PC-9 (cell line): ENCODE data around the gene CNTLN. TPM values are rescaled to one million over a fixed set of nuclear protein-coding genes. Genes with fewer than 3 reads are reported as not detected.

ENCODE experiments used
- BruUV-seq: library from RNA; stranded (reverse); fragments of 400-500 nt; replicated peaks from 2 replicates; lab custom pipeline; 2021; lab: Mats Ljungman, UMichigan
- CTCF ChIA-PET: fragments of 300-600 bp; sonication (Branson Sonifier 250); formaldehyde crosslinking; loops from one replicate; lab custom pipeline; 2022; ENCODE audit warnings: antibody characterized with exemption; lab: Charles Lee
- POLR2A ChIA-PET: fragments of 300-600 bp; sonication (Branson Sonifier 250); formaldehyde crosslinking; loops from one replicate; lab custom pipeline; 2022; ENCODE audit warnings: antibody characterized with exemption; ENCODE audit not compliant: unreplicated experiment; lab: Charles Lee
- DNase-seq, 2 experiments: peaks; one replicate each; pipeline versions ENCODE4 v3.0.0 to v3.0.0-alpha.2; 2015 to 2022; ENCODE audit warnings: mixed read lengths in 1 of 2
- H2AFZ ChIP-seq: fragments of 200-600 bp; sonication (generic); 2 replicates; pipeline ENCODE4 v1.8.1; 2017; ENCODE audit warnings: antibody characterized with exemption
- H3F3A ChIP-seq: fragments of 200-600 bp; sonication (generic); 2 replicates; pipeline ENCODE4 v1.8.1; 2017; ENCODE audit warnings: antibody characterized with exemption, mild to moderate bottlenecking, low read depth; ENCODE audit not compliant: insufficient read depth
- H3K27ac ChIP-seq: fragments of 200-600 bp; sonication (generic); 2 replicates; pipeline ENCODE4 v1.6.1; 2016; ENCODE audit warnings: mixed run types
- H3K27me3 ChIP-seq: fragments of 200-600 bp; sonication (generic); 2 replicates; pipeline ENCODE4 v1.6.1; 2016; ENCODE audit warnings: low read depth, mixed run types; ENCODE audit not compliant: insufficient read depth
- H3K36me3 ChIP-seq: fragments of 200-600 bp; sonication (generic); 2 replicates; pipeline ENCODE4 v1.6.1; 2016; ENCODE audit warnings: low read depth, mixed run types
- H3K4me1 ChIP-seq: fragments of 200-600 bp; sonication (generic); replicated peaks from 2 replicates; pipeline ENCODE4 v1.6.1; 2016; ENCODE audit warnings: mixed run types; ENCODE audit not compliant: insufficient read depth
- H3K4me2 ChIP-seq: fragments of 200-600 bp; sonication (generic); 2 replicates; pipeline ENCODE4 v1.6.1; 2017; ENCODE audit warnings: mixed run types
- H3K4me3 ChIP-seq: fragments of 200-600 bp; sonication (generic); 2 replicates; pipeline ENCODE4 v1.6.1; 2016; ENCODE audit warnings: mixed run types
- H3K79me2 ChIP-seq: fragments of 200-600 bp; sonication (generic); 2 replicates; pipeline ENCODE4 v1.6.1; 2017; ENCODE audit warnings: low read depth, mixed run types
- H3K9me2 ChIP-seq: fragments of 200-600 bp; sonication (generic); 2 replicates; pipeline ENCODE4 v1.8.1; 2017; ENCODE audit warnings: mild to moderate bottlenecking; ENCODE audit not compliant: insufficient read depth
- H3K9me3 ChIP-seq: fragments of 200-600 bp; sonication (generic); 2 replicates; pipeline ENCODE4 v1.8.1; 2016; ENCODE audit warnings: low read depth; ENCODE audit not compliant: insufficient read depth
- H4K20me1 ChIP-seq: fragments of 200-600 bp; sonication (generic); 2 replicates; pipeline ENCODE4 v1.8.1; 2017; ENCODE audit not compliant: insufficient read depth
- EZH2 ChIP-seq: fragments of 200-600 bp; sonication (generic); IDR thresholded peaks from 2 replicates; pipeline ENCODE4 v1.8.0; 2017; ENCODE audit warnings: antibody characterized with exemption, low read depth
- intact Hi-C: fragments of 100-400 bp; cut with micrococcal nuclease; formaldehyde crosslinking; loops from one replicate; pipeline ENCODE4 v1.10.0; 2022; ENCODE audit not compliant: unreplicated experiment
- total RNA-seq: library from RNA; stranded (reverse); gene quantifications from 2 replicates; pipeline ENCODE4 v1.2.3, GENCODE V29; 2021
- TF ChIP-seq, protein P1 (sequence below): fragments of 200-600 bp; sonication (generic); conservative IDR thresholded peaks from 2 replicates; pipeline ENCODE4 v1.6.1; 2017; ENCODE audit warnings: mixed run types, antibody characterized with exemption, mild to moderate bottlenecking, moderate library complexity

CNTLN gene
- total RNA-seq, 1 experiment from 2014 or later = 3.6 TPM

DNA sequence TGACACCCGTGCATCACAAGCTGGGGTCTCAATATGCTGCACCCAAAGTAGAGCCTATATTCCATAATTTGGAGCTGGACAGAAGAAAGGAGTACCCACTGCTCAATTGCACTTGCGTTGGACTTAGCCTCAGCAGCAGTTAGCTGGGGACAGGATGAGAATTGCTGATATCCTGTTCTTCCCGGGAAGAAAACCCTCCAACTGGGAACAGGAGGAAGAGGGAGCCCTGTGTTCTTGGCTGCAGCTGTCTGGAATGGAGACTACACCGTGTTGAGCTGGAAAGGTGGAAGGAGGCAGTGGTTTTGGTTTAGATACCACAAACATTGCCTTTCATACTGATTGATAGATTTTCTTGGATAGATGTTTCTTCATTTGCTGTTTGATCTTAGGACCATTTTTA, 24.6 kb downstream of the CNTLN start:
- BruUV-seq = no TSS peak
- H3K9me3 ChIP-seq = no peaks in the 10 kb centered on the region
- intact Hi-C loops = no loop called here
- H3K27me3 ChIP-seq = no peaks in the 10 kb centered on the region
- ChIA-PET CTCF (no interaction called here), POLR2A (no interaction called here)
- no peaks in the 10 kb centered on the region for H3F3A ChIP-seq
- H3K36me3 ChIP-seq = no peaks in the 10 kb centered on the region
- no peak for TF ChIP-seq EZH2
- no peak overlapping the region for H3K4me3 ChIP-seq
- no peak overlapping the region for H2AFZ ChIP-seq
- H4K20me1 ChIP-seq = no peaks in the 10 kb centered on the region
- H3K79me2 ChIP-seq = no peaks in the 10 kb centered on the region
- no peak overlapping the region for H3K4me2 ChIP-seq
- H3K4me1 ChIP-seq = no peaks in the 10 kb centered on the region
- no peak for DNase-seq
- H3K27ac ChIP-seq = no peak overlapping the region
- H3K9me2 ChIP-seq = no peaks in the 10 kb centered on the region

DNA sequence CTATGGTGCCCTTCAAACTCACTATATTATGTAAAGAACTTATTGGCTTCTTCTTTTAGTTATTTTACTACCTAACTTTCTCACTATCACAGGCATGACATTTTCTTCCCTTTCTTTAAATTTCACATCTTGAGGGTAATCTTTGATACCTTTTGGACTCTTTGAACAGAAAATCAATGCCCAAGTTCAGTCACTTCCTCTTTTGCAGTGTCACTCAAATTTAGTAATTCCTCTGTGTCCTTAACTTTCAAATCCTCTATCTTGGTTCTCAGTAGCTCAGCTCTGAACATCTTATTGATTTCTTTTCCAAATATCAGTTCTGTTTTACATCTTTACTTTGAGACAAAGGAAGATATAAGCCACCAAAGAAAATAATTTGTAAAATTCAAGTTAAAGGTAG, 25.5 kb downstream of the CNTLN start:
- Histone ChIP-seq H3K4me3 (no peak overlapping the region), H3K4me2 (no peak overlapping the region), H2AFZ (no peak overlapping the region), H3K79me2 (no peaks in the 10 kb centered on the region), H3K36me3 (no peaks in the 10 kb centered on the region), H3K9me3 (no peaks in the 10 kb centered on the region), H3K9me2 (no peaks in the 10 kb centered on the region), H3K27me3 (no peaks in the 10 kb centered on the region), H4K20me1 (no peaks in the 10 kb centered on the region), H3F3A (no peaks in the 10 kb centered on the region), H3K4me1 (no peaks in the 10 kb centered on the region), H3K27ac (no peak overlapping the region)
- TF ChIP-seq EZH2 = no peak
- TF ChIP-seq, protein P1, sequence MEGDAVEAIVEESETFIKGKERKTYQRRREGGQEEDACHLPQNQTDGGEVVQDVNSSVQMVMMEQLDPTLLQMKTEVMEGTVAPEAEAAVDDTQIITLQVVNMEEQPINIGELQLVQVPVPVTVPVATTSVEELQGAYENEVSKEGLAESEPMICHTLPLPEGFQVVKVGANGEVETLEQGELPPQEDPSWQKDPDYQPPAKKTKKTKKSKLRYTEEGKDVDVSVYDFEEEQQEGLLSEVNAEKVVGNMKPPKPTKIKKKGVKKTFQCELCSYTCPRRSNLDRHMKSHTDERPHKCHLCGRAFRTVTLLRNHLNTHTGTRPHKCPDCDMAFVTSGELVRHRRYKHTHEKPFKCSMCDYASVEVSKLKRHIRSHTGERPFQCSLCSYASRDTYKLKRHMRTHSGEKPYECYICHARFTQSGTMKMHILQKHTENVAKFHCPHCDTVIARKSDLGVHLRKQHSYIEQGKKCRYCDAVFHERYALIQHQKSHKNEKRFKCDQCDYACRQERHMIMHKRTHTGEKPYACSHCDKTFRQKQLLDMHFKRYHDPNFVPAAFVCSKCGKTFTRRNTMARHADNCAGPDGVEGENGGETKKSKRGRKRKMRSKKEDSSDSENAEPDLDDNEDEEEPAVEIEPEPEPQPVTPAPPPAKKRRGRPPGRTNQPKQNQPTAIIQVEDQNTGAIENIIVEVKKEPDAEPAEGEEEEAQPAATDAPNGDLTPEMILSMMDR = no peak
- no TSS peak for BruUV-seq
- no peak for DNase-seq
- CTCF ChIA-PET = no interaction called here
- intact Hi-C loops = no loop called here
- POLR2A ChIA-PET = no interaction called here

DNA sequence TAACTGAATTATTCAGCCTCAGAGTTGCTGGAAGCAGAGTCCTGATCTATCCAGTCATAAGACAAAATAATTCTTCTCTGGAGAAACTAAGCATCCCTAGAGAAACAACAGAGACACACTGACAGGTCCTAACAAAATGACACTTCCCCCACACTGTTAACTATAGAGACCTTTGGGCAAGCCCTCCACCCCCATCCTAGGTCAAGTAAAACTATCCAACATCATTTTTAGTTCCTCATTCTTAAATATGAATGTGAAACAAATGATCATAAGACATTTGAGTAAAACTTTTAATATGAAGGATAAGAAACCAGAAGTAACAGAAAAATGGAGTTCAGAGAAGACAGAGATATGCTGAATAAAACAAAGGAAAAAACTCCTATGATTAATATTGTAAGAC, 30.9 kb downstream of the CNTLN start:
- no peaks in the 10 kb centered on the region for H3K9me2 ChIP-seq
- H3F3A ChIP-seq = no peaks in the 10 kb centered on the region
- DNase-seq = no peak
- BruUV-seq = no TSS peak
- ChIA-PET POLR2A (no interaction called here), CTCF (no interaction called here)
- no peaks in the 10 kb centered on the region for H3K79me2 ChIP-seq
- no peaks in the 10 kb centered on the region for H3K27me3 ChIP-seq
- no peak for TF ChIP-seq EZH2
- TF ChIP-seq, protein P1 = no peak
- H2AFZ ChIP-seq = no peak overlapping the region
- H3K9me3 ChIP-seq = no peaks in the 10 kb centered on the region
- no peaks in the 10 kb centered on the region for H3K4me1 ChIP-seq
- no peak overlapping the region for H3K4me3 ChIP-seq
- H3K36me3 ChIP-seq = no peaks in the 10 kb centered on the region
- H3K4me2 ChIP-seq = no peak overlapping the region
- no peak overlapping the region for H3K27ac ChIP-seq
- intact Hi-C loops = no loop called here
- H4K20me1 ChIP-seq = no peaks in the 10 kb centered on the region

DNA sequence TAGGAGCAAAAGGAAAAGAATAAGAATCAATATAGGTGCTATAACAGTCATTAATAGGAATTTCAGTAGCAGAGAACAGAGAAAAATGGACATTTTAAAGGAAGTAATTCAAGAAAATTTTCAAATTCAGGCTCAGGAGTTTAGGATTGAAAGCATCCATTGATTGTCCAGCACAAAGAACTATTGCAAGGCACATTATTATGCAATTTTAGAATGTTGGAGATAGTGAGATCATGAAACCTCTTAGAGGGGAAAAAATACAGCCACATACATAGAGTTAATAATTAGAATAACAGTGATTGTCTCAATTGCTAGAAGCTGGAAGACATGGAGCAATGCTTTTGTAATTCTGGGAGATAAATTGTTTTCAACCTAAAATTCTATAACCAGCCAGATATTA, 31.5 kb downstream of the CNTLN start:
- no peak overlapping the region for H2AFZ ChIP-seq

More for the DNA sequence above, 31.5 kb downstream of the CNTLN start:
- POLR2A ChIA-PET = no interaction called here
- intact Hi-C loops = no loop called here
- Histone ChIP-seq H3K79me2 (no peaks in the 10 kb centered on the region), H3K9me2 (no peaks in the 10 kb centered on the region), H3K36me3 (no peaks in the 10 kb centered on the region), H3F3A (no peaks in the 10 kb centered on the region), H3K4me2 (no peak overlapping the region), H3K27ac (no peak overlapping the region), H3K9me3 (no peaks in the 10 kb centered on the region), H3K4me1 (no peaks in the 10 kb centered on the region), H3K4me3 (no peak overlapping the region), H4K20me1 (no peaks in the 10 kb centered on the region), H3K27me3 (no peaks in the 10 kb centered on the region)
- BruUV-seq = no TSS peak
- CTCF ChIA-PET = no interaction called here
- no peak for DNase-seq
- TF ChIP-seq, protein P1 = no peak
- no peak for TF ChIP-seq EZH2
